Measurements from ENCODE around the gene UXS1. TPM values are rescaled to one million over a fixed set of nuclear protein-coding genes. Genes with fewer than 3 reads are reported as not detected.

UXS1 gene
- total RNA-seq, 2 donors from 2014 or later = 31.0 to 34.4 TPM

DNA sequence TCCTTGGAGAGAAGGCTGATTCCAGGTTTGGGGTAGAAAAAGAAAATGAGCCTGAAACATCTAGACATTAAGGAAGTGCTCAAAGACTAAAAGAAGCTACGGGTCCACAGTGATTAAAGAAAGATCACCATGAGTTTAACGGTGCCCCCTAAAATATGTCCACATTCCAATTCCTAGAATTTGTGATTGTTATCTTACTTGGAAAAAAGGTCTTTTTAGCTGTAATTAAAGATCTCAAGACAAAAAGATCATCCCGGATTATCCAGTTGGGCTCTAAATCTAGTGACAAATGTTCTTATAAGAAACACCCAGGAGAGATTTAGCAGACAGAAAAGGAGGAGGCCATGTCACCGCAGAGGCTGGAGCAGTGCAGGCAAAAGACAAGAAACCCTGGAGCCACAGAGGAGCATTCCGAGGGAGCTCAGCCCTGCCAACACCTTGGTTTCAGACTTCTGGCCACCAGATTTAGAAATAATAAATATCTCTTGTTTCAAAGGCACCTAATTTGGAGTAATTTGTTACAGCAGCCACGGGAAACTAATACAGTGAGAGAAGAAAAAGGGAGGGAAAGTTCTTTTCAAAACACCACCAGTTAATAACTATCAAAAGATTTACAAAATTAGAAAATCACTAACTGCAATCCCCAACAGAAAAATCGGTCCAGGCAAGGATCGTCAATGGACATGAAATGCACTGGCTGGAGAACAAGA lies 8.5 kb downstream of the UXS1 start:
- no peaks in the 10 kb centered on the region for H3K27me3 ChIP-seq
- H3K36me3 ChIP-seq = no peaks in the 10 kb centered on the region
- intact Hi-C loops (cut with DNase I) = no loop called here
- no peaks in the 10 kb centered on the region for H3K9me3 ChIP-seq
- H3K4me3 ChIP-seq = no peak overlapping the region
- no peak for DNase-seq
- no peak overlapping the region for H3K27ac ChIP-seq
- H3K9ac ChIP-seq (ENCODE audit: low read depth in 2 of 2, low read length in 2 of 2) = no peak overlapping the region
- TF ChIP-seq, protein P1, sequence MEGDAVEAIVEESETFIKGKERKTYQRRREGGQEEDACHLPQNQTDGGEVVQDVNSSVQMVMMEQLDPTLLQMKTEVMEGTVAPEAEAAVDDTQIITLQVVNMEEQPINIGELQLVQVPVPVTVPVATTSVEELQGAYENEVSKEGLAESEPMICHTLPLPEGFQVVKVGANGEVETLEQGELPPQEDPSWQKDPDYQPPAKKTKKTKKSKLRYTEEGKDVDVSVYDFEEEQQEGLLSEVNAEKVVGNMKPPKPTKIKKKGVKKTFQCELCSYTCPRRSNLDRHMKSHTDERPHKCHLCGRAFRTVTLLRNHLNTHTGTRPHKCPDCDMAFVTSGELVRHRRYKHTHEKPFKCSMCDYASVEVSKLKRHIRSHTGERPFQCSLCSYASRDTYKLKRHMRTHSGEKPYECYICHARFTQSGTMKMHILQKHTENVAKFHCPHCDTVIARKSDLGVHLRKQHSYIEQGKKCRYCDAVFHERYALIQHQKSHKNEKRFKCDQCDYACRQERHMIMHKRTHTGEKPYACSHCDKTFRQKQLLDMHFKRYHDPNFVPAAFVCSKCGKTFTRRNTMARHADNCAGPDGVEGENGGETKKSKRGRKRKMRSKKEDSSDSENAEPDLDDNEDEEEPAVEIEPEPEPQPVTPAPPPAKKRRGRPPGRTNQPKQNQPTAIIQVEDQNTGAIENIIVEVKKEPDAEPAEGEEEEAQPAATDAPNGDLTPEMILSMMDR (IDR thresholded peaks at IDR 0.05) = no peak
- H3K4me1 ChIP-seq = no peaks in the 10 kb centered on the region

DNA sequence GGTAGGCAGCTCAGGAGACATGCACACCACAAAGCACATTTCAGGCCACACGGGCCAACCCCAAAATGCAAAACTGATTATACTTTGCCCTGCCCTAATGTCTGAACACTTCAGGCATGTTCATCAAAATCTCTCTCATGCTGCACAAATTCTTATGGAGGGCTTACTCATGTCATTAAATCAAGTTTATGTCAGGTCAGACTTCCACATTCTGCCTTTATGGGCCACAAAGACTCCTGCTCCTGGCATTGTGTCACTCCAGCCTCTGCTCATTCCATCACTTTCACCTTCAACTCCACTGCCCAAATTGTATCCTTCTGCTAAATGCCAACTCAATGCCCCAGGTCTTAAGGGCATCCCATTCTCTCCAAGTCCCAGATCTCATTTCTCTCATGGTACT lies 9.2 kb downstream of the UXS1 start:
- DNase-seq = no peak
- Histone ChIP-seq H3K9ac (ENCODE audit: low read depth in 2 of 2, low read length in 2 of 2) (no peak overlapping the region), H3K36me3 (no peaks in the 10 kb centered on the region), H3K27me3 (no peaks in the 10 kb centered on the region), H3K4me1 (no peaks in the 10 kb centered on the region), H3K27ac (no peak overlapping the region), H3K4me3 (no peak overlapping the region), H3K9me3 (no peaks in the 10 kb centered on the region)
- TF ChIP-seq, protein P1 (IDR thresholded peaks at IDR 0.05) = no peak
- intact Hi-C loops (cut with DNase I) = no loop called here

DNA sequence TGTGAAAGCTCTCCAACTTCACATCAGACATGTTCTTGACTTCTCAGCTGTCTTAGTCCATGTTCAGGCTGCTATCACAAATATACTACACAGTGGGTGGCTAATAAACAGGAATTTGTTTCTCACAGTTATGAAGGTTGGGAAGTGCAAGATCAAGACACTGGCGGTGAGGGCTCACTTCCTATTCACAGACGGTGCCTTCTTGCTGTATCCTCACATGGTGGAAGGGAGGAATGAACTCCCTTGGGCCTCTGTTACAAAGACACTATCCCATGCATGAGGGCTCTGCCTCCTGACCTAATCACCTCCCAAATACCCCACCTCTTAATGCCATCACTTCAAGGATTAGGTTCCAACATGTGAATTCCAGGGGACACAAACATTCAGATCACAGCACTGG lies 9.7 kb downstream of the UXS1 start:
- Histone ChIP-seq H3K9ac (ENCODE audit: low read depth in 2 of 2, low read length in 2 of 2) (no peak overlapping the region), H3K27me3 (no peaks in the 10 kb centered on the region), H3K4me1 (no peaks in the 10 kb centered on the region), H3K4me3 (no peak overlapping the region), H3K27ac (no peak overlapping the region), H3K36me3 (no peaks in the 10 kb centered on the region), H3K9me3 (no peaks in the 10 kb centered on the region)
- intact Hi-C loops (cut with DNase I) = no loop called here
- TF ChIP-seq, protein P1 (IDR thresholded peaks at IDR 0.05) = no peak
- no peak for DNase-seq

DNA sequence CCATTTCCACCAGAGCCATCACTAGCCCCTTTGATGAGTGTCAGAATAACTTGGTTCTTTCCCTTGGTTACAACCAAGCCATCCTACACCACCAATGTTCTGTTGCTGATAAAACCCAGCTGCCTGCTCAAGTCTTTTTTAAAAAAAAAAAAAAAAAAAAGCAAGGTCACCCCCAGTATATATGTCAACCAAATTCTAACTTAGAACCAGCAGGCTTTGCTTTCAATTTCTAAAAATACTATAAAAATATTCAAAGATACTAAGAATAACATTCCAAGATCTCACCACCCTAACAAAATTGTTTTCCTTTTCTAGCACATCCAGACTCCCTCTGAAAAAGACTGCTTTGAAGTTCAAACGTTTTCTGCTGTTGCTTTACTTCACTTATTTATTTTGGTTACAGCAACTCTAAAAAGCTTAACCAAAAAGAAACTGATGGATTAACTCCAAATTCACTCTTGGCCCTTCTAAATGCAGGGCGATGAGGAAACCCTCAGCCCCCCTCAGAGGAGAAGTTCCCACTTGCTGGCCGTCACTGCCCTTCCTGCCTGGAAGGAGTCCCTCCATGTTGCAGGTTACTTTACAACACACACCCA lies 10.9 kb downstream of the UXS1 start:
- Histone ChIP-seq H3K4me1 (no peaks in the 10 kb centered on the region), H3K4me3 (no peak overlapping the region), H3K9me3 (no peaks in the 10 kb centered on the region), H3K9ac (ENCODE audit: low read depth in 2 of 2, low read length in 2 of 2) (no peak overlapping the region), H3K27me3 (no peaks in the 10 kb centered on the region), H3K27ac (no peak overlapping the region), H3K36me3 (no peaks in the 10 kb centered on the region)
- DNase-seq = no peak
- intact Hi-C loops (cut with DNase I) = no loop called here
- TF ChIP-seq, protein P1 (IDR thresholded peaks at IDR 0.05) = no peak

DNA sequence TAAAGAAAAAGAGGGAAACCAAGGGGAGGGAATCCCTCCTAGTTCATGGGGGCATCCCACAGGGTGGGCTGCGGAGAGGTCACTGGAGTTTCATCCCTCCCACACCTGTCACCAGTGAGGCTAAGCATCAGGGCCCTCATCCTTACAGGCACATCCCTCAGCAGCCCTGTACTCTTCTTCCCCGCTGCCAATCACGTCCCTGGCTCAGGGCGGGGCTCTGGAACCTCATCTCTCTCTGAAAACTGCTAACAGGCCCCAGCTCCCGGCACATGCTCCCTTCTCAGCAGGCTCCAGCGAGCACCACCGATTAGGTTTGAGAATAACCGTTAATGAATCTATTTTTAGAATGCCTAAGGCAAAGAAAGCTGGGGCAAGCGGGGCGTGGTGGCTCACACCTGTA lies 13.0 kb downstream of the UXS1 start:
- Histone ChIP-seq H3K36me3 (no peaks in the 10 kb centered on the region), H3K9ac (ENCODE audit: low read depth in 2 of 2, low read length in 2 of 2) (no peak overlapping the region), H3K4me3 (no peak overlapping the region), H3K27ac (no peak overlapping the region), H3K9me3 (no peaks in the 10 kb centered on the region), H3K27me3 (no peaks in the 10 kb centered on the region), H3K4me1 (no peaks in the 10 kb centered on the region)
- TF ChIP-seq, protein P1 (IDR thresholded peaks at IDR 0.05) = no peak
- intact Hi-C loops (cut with DNase I) = no loop called here
- no peak for DNase-seq
